Left cardiac atrium (tissue), 4 donors: ENCODE data around the gene ZNF628. TPM values are rescaled to one million over a fixed set of nuclear protein-coding genes. Genes with fewer than 3 reads are reported as not detected.

Experiments
- ATAC-seq, 2 donors: fragments of 200-7000 bp; cut with Tn5 transposase; one replicate each; pipeline ENCODE4 v1.9.1; 2020; ENCODE audit warnings: mild to moderate bottlenecking in 2 of 2, moderate library complexity in 2 of 2
- DNase-seq: peaks from one replicate; pipeline ENCODE4 v3.0.0-alpha.2; 2020
- intact Hi-C, 2 donors: fragments of 100-400 bp; cut with DNase I; formaldehyde crosslinking; loops; one replicate each; pipeline versions ENCODE4 v1.14.1 to v1.15.1; 2022 to 2023
- total RNA-seq, 2 donors: library from RNA; stranded (reverse); fragmentation: NEBNext Ultra II Directional; extraction: Animal tissue kit (Norgen Biotek cat#: 25700); gene quantifications; one replicate each; pipeline ENCODE4 v1.2.1, GENCODE V29; 2021
- donor health status: DM: no; HTN: yes; CAD: no.
- donor health status: DM: no; HTN: yes; CAD: no; lungs with severe emphysema.
- donor health status: DM: yes; HTN: yes; CAD: no.
- donor health status: Dilated cardiomyopathy.

The ZNF628 gene
- total RNA-seq, 2 donors from 2014 or later = 5.3 to 9.0 TPM

- DNase-seq = no peak
- ATAC-seq = no peak
- intact Hi-C loops = no loop called here
Measured at GRCh38 chr19:55479451-55480230, 3.2 kb downstream of the ZNF628 start.

GRCh38 chr19:55481148-55481793 is 4.9 kb downstream of the ZNF628 start:
- intact Hi-C loops = no loop called here
- ATAC-seq = no peak
- DNase-seq = no peak

- no peak for DNase-seq
- intact Hi-C loops = no loop called here
- ATAC-seq = no peak
Measured at GRCh38 chr19:55481794-55482155, 5.4 kb downstream of the ZNF628 start.

GRCh38 chr19:55482156-55482961 is 5.9 kb downstream of the ZNF628 start:
- DNase-seq = no peak
- no peak for ATAC-seq
- intact Hi-C loops = no loop called here

GRCh38 chr19:55482967-55483705 is 6.7 kb downstream of the ZNF628 start:
- DNase-seq (no peak), ATAC-seq (no peak)
- intact Hi-C loops = no loop called here

- ATAC-seq = no peak
- intact Hi-C loops = no loop called here
- no peak for DNase-seq
Measured at GRCh38 chr19:55483706-55484592, 7.5 kb downstream of the ZNF628 start.

- intact Hi-C loops = no loop called here
- peak; percentile 41 to 43 for ATAC-seq
- DNase-seq = peak; percentile 72
Measured at GRCh38 chr19:55484593-55485438, 8.4 kb downstream of the ZNF628 start, which contains the start of gene NAT14. TSS of gene NAT14 (plus strand) at chr19:55485188. CDS start at chr19:55485709, 521 bp downstream.

GRCh38 chr19:55485439-55486011 is 9.1 kb downstream of the ZNF628 start:
- DNase-seq (peak; percentile 37), ATAC-seq (no peak)
- intact Hi-C loops = no loop called here

GRCh38 chr19:55486043-55486970 is 9.9 kb downstream of the ZNF628 start:
- DNase-seq = peak; percentile 48
- ATAC-seq = peak in 1 of 2 donors; percentile 12

GRCh38 chr19:55486971-55487923 is 10.8 kb downstream of the ZNF628 start:
- peak; percentile 55 to 73 for ATAC-seq
- DNase-seq = peak; percentile 88
- intact Hi-C loops = no loop called here

More at GRCh38 chr19:55486043-55486970, 9.9 kb downstream of the ZNF628 start:
- intact Hi-C loops = no loop called here

- DNase-seq (peak; percentile 59), ATAC-seq (peak; percentile 14 to 17)
- intact Hi-C loops = no loop called here
Measured at GRCh38 chr19:55487924-55488687, 11.7 kb downstream of the ZNF628 start, which contains the start of gene SSC5D. TSS of gene SSC5D (plus strand) at chr19:55488436. CDS start at chr19:55488590, 154 bp downstream.

- peak; percentile 36 for DNase-seq
- no peak for ATAC-seq
- intact Hi-C loops = no loop called here
Measured at GRCh38 chr19:55488986-55489710, 12.7 kb downstream of the ZNF628 start.
